BJ (cell line): Measurements from ENCODE around the gene ASCL2. TPM values are rescaled to one million over a fixed set of nuclear protein-coding genes. Genes with fewer than 3 reads are reported as not detected.

Experiments used
- CTCF ChIA-PET: fragments of 350-600 bp; formaldehyde crosslinking; extraction: SDS; loops from one replicate; lab custom pipeline; 2021; ENCODE audit warnings: antibody characterized with exemption, inconsistent platforms; lab: Yijun Ruan, JAX
- POLR2A ChIA-PET: fragments of 300-600 bp; sonication (Branson Sonifier 250); formaldehyde crosslinking; extraction: SDS; loops from one replicate; lab custom pipeline; 2021; ENCODE audit warnings: antibody characterized with exemption; lab: Charles Lee
- DNase-seq: peaks from one replicate; pipeline ENCODE4 v3.0.0-alpha.2; 2011; ENCODE audit warnings: low read depth
- H3K27me3 ChIP-seq: 2 replicates; pipeline ENCODE4 v1.6.0; 2011; ENCODE audit warnings: low read length; ENCODE audit not compliant: control insufficient read depth, insufficient read depth
- H3K36me3 ChIP-seq: 2 replicates; pipeline ENCODE4 v1.5.1; 2011; ENCODE audit warnings: low read length; ENCODE audit not compliant: control insufficient read depth, insufficient read depth
- H3K4me3 ChIP-seq: 2 replicates; pipeline ENCODE4 v1.5.1; 2011; ENCODE audit warnings: low read depth, mild to moderate bottlenecking, control low read depth, low read length
- CTCF ChIP-seq: IDR thresholded peaks from 2 replicates; pipeline ENCODE4 v1.5.1; 2011; ENCODE audit warnings: low read depth, mild to moderate bottlenecking, control low read depth, inconsistent platforms, low read length, moderate library complexity; ENCODE audit not compliant: insufficient read depth
- polyA plus RNA-seq: library from polyadenylated mRNA; depleted of rRNA; stranded (reverse); fragments of >200 nt; gene quantifications from 2 replicates; pipeline ENCODE4 v1.2.3, GENCODE V29; 2011

Gene ASCL2
- polyA plus RNA-seq, 1 experiment, result not detected

GRCh38 chr11:2263071-2263565 is 7.3 kb downstream of the ASCL2 start:
- TF ChIP-seq CTCF, result no peak
- POLR2A ChIA-PET, result no interaction called here
- CTCF ChIA-PET, result interaction anchor here (1.4 to 1.8 kb wide), 2 partner anchors 14 to 157 kb away, joined by 4 read pairs; no protein-coding TSS in a partner anchor
- Histone ChIP-seq H3K4me3 (no peak overlapping the region), H3K27me3 (peaks cover 5% of the 10 kb centered on the region), H3K36me3 (no peaks in the 10 kb centered on the region)
- no peak for DNase-seq

GRCh38 chr11:2262301-2263070 is 7.9 kb downstream of the ASCL2 start:
- Histone ChIP-seq H3K4me3 (no peak overlapping the region), H3K36me3 (no peaks in the 10 kb centered on the region), H3K27me3 (peaks cover 4% of the 10 kb centered on the region)
- ChIA-PET CTCF (interaction anchor here (1.4 to 1.8 kb wide), 2 partner anchors 15 to 157 kb away, joined by 4 read pairs; no protein-coding TSS in a partner anchor), POLR2A (no interaction called here)
- no peak for DNase-seq
- TF ChIP-seq CTCF, result no peak

GRCh38 chr11:2261436-2262230 is 8.8 kb downstream of the ASCL2 start:
- ChIA-PET POLR2A (no interaction called here), CTCF (interaction anchor here (1.3 kb wide), 1 partner anchor 159 kb away, joined by 3 read pairs; no protein-coding TSS in a partner anchor)
- no peak for DNase-seq
- H3K36me3 ChIP-seq, result no peaks in the 10 kb centered on the region
- H3K27me3 ChIP-seq, result peaks cover 4% of the 10 kb centered on the region
- TF ChIP-seq CTCF, result no peak
- no peak overlapping the region for H3K4me3 ChIP-seq

GRCh38 chr11:2260491-2261364 is 9.7 kb downstream of the ASCL2 start:
- POLR2A ChIA-PET, result no interaction called here
- CTCF ChIA-PET, result interaction anchor here (1.3 kb wide), 1 partner anchor 160 kb away, joined by 3 read pairs; no protein-coding TSS in a partner anchor
- Histone ChIP-seq H3K4me3 (no peak overlapping the region), H3K36me3 (no peaks in the 10 kb centered on the region), H3K27me3 (peaks cover 4% of the 10 kb centered on the region)
- no peak for TF ChIP-seq CTCF
- DNase-seq, result no peak
